ENCODE measurements around the gene ZNF536. TPM values are rescaled to one million over a fixed set of nuclear protein-coding genes. Genes with fewer than 3 reads are reported as not detected.

The ZNF536 gene
- total RNA-seq, 1 donor from 2014 or later: 24.9 TPM

DNA sequence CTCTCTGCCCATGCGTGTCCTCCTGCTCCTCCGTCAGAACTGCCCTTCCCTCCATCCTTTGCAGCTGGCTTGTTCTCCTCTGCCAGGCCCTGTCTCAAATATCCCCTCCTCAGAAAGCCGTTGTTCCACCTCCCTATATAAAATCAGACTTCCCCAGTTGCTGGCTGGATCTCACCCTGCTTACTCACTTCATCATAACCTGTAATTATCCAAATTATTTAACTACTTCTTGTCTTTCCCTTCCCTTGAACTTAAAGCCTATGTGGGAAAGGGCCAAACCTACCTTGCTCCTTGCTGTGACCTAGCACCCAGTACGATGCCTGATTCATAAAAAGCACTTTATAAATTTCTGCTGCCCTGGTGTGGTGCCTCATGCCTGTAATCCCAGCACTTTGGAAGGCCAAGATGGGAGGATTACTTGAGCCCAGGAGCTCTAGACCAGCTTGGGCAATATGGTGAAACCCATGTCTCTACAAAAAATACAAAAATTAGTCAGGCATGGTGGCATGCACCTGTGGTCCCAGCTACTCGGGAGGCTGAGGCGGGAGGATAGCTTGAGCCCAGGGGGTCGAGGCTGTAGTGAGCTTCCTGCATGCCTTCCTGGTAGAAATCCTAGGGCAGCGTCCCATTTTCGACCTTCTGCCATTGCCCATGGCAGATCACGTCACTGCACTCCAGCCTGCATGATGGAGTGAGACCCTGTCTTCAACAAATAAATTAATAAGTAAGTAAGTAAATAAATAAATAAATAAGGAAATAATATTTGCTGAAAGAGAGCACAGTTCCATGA lies 39.5 kb upstream of the ZNF536 start:
- peaks cover 4% of the 10 kb centered on the region for H3K27me3 Mint-ChIP-seq (ENCODE audit: unreplicated experiment)
- H3K27ac Mint-ChIP-seq (ENCODE audit: unreplicated experiment): no peak overlapping the region
- no peak overlapping the region for H3K4me3 Mint-ChIP-seq (ENCODE audit: unreplicated experiment)
- TF ChIP-seq, protein P1, sequence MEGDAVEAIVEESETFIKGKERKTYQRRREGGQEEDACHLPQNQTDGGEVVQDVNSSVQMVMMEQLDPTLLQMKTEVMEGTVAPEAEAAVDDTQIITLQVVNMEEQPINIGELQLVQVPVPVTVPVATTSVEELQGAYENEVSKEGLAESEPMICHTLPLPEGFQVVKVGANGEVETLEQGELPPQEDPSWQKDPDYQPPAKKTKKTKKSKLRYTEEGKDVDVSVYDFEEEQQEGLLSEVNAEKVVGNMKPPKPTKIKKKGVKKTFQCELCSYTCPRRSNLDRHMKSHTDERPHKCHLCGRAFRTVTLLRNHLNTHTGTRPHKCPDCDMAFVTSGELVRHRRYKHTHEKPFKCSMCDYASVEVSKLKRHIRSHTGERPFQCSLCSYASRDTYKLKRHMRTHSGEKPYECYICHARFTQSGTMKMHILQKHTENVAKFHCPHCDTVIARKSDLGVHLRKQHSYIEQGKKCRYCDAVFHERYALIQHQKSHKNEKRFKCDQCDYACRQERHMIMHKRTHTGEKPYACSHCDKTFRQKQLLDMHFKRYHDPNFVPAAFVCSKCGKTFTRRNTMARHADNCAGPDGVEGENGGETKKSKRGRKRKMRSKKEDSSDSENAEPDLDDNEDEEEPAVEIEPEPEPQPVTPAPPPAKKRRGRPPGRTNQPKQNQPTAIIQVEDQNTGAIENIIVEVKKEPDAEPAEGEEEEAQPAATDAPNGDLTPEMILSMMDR (IDR thresholded peaks at IDR 0.05; ENCODE audit: partially characterized antibody, unreplicated experiment): no peak
- H3K36me3 Mint-ChIP-seq (ENCODE audit: unreplicated experiment): peaks cover 22% of the 10 kb centered on the region
- DNase-seq: no peak
- peaks cover 5% of the 10 kb centered on the region for H3K9me3 Mint-ChIP-seq (ENCODE audit: unreplicated experiment)
- H3K4me1 Mint-ChIP-seq (ENCODE audit: low read depth, unreplicated experiment): no peaks in the 10 kb centered on the region

DNA sequence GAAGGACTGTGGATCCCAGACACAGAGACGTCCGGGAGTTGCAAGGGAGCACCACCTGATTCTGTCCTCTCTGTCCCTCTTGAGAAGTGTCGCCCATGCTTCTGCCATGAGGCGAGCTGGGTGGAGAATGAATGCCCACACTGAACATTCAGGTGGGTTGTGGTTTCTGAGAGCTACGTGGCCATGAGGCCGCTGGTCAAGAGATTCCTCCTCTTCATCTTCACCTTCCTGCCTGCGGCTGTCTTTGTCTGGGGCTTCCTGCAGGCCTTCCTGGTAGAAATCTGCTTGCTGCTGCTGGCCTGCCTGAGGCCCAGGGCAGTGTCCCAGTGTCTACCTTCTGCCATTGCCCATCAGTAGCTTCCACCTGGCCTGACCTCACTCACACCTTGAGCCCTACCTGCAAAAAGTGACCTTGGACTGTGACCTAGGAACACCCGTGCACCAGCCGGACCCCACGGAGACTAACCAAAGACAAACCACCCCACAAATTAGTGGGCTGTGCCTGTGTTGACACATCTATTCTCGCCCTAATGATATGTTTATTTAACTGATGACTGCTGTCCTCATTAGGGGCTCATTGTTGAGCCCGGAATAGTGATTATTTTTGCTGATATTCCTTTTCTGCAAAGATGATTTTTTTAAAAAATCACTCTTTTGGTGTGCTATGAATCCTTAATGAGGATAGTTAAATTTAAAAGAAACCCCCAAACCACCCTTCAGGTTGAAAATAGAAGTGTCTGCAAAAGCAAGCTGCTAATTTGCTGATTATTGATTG lies 38.7 kb upstream of the ZNF536 start:
- TF ChIP-seq, protein P1 (IDR thresholded peaks at IDR 0.05; ENCODE audit: partially characterized antibody, unreplicated experiment): no peak
- no peak for DNase-seq
- H3K4me3 Mint-ChIP-seq (ENCODE audit: unreplicated experiment): no peak overlapping the region
- H3K4me1 Mint-ChIP-seq (ENCODE audit: low read depth, unreplicated experiment): no peaks in the 10 kb centered on the region
- H3K36me3 Mint-ChIP-seq (ENCODE audit: unreplicated experiment): peaks cover 22% of the 10 kb centered on the region
- H3K9me3 Mint-ChIP-seq (ENCODE audit: unreplicated experiment): peaks cover 5% of the 10 kb centered on the region
- no peak overlapping the region for H3K27ac Mint-ChIP-seq (ENCODE audit: unreplicated experiment)
- H3K27me3 Mint-ChIP-seq (ENCODE audit: unreplicated experiment): peaks cover 4% of the 10 kb centered on the region

DNA sequence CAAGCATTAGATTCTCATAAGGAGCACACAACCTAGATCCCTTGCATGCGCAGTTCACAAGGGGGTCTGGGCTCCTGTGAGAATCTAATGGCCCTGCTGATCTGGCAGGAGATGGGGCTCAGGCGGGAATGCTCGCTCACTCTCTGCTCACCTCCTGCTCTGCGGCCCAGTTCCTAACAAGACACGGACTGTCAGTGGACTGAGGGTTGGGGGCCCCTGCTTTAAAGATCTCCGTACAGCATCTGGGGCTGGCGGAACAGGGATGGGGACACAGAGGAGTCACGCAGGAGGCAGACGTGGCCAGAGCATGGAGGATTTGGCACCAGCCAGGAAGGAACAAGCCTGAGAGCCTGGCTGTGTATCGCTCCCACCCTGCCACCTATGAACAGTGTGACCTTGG lies 37.3 kb upstream of the ZNF536 start:
- Mint-ChIP-seq H3K4me1 (ENCODE audit: low read depth, unreplicated experiment) (peaks cover 1% of the 10 kb centered on the region), H3K36me3 (ENCODE audit: unreplicated experiment) (peaks cover 22% of the 10 kb centered on the region), H3K27me3 (ENCODE audit: unreplicated experiment) (peaks cover 4% of the 10 kb centered on the region), H3K27ac (ENCODE audit: unreplicated experiment) (no peak overlapping the region), H3K4me3 (ENCODE audit: unreplicated experiment) (no peak overlapping the region), H3K9me3 (ENCODE audit: unreplicated experiment) (peaks cover 5% of the 10 kb centered on the region)
- DNase-seq: no peak
- TF ChIP-seq, protein P1 (IDR thresholded peaks at IDR 0.05; ENCODE audit: partially characterized antibody, unreplicated experiment): no peak

DNA sequence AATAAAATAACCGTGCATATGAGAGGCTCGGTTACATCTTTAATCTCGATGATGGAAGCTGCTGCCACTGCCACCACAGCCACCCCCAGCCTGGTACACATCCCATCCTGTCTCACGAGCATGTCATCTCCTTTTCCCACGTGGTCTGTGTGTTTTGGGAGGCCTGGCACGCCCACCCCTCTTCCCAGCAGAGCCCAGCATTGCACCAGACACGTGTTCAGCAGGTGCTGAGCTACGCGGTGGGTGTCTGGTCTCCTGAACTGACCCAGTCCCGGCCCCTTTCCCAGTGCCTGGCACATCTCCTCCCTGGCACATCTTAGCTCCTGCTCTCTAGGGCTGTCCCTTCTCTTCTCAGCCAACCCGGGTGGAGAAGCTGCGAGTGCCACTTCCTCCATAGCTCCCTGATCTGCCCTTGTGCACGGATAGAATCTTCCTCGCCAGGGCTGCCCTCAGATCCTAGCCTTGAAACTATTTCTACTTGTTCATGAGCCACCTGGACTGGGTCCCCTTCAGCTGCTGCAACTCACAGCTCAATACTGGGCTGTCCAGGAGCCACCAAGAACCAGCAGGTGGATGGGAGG lies 36.8 kb upstream of the ZNF536 start:
- Mint-ChIP-seq H3K9me3 (ENCODE audit: unreplicated experiment) (peaks cover 5% of the 10 kb centered on the region), H3K27me3 (ENCODE audit: unreplicated experiment) (peaks cover 5% of the 10 kb centered on the region), H3K27ac (ENCODE audit: unreplicated experiment) (no peak overlapping the region), H3K4me3 (ENCODE audit: unreplicated experiment) (no peak overlapping the region), H3K4me1 (ENCODE audit: low read depth, unreplicated experiment) (peaks cover 3% of the 10 kb centered on the region), H3K36me3 (ENCODE audit: unreplicated experiment) (peaks cover 22% of the 10 kb centered on the region)
- TF ChIP-seq, protein P1 (IDR thresholded peaks at IDR 0.05; ENCODE audit: partially characterized antibody, unreplicated experiment): no peak
- DNase-seq: no peak
